SK-N-SH treated with all-trans-retinoic acid at 6 μM for 48 hours (cell line): ENCODE measurements around the gene GSE1.

Source experiments
- ATAC-seq: fragments of 200-7000 bp; cut with Tn5 transposase; 3 replicates; pipeline ENCODE4 v1.9.1; 2020; ENCODE audit warnings: mild to moderate bottlenecking, moderate library complexity
- ARNTL ChIP-seq: fragments of 450-650 bp; formaldehyde crosslinking; IDR thresholded peaks from 2 replicates; pipeline ENCODE4 v1.5.0; 2020; ENCODE audit warnings: low read depth, mild to moderate bottlenecking, moderate library complexity, borderline replicate concordance
- CSDC2 ChIP-seq: fragments of 250-450 bp; sonication (Bioruptor Pico); IDR thresholded peaks from 2 replicates; pipeline ENCODE4 v1.5.0; 2020; ENCODE audit warnings: mild to moderate bottlenecking, moderate library complexity
- ESRRG ChIP-seq: fragments of 250-450 bp; sonication (Bioruptor Pico); IDR thresholded peaks from 2 replicates; pipeline ENCODE4 v1.6.1; 2021; ENCODE audit warnings: mild to moderate bottlenecking
- GLIS3 ChIP-seq: fragments of 250-450 bp; sonication (Bioruptor Pico); IDR thresholded peaks from 2 replicates; pipeline ENCODE4 v1.5.0; 2020; ENCODE audit warnings: mild to moderate bottlenecking, moderate library complexity
- OSR1 ChIP-seq: fragments of 250-450 bp; sonication (Bioruptor Pico); IDR thresholded peaks from 2 replicates; pipeline ENCODE4 v1.8.0; 2022; ENCODE audit warnings: moderate library complexity, mild to moderate bottlenecking, inconsistent platforms
- PPARA ChIP-seq: fragments of 250-450 bp; sonication (Bioruptor Pico); IDR thresholded peaks from 2 replicates; pipeline ENCODE4 v1.5.0; 2020; ENCODE audit warnings: mild to moderate bottlenecking, borderline replicate concordance
- RARB ChIP-seq: fragments of 250-450 bp; sonication (Bioruptor Pico); IDR thresholded peaks from 2 replicates; pipeline ENCODE4 v1.8.0; 2021; ENCODE audit warnings: mild to moderate bottlenecking, moderate library complexity
- SNAI2 ChIP-seq: fragments of 250-450 bp; sonication (Bioruptor Pico); IDR thresholded peaks from 2 replicates; pipeline ENCODE4 v1.5.0; 2020; ENCODE audit warnings: mild to moderate bottlenecking, moderate library complexity
- TCF4 ChIP-seq: fragments of 250-450 bp; sonication (Bioruptor Pico); IDR thresholded peaks from 2 replicates; pipeline ENCODE4 v1.8.0; 2021; ENCODE audit warnings: mild to moderate bottlenecking, moderate library complexity, borderline replicate concordance
- TOX ChIP-seq: fragments of 250-450 bp; sonication (Bioruptor Pico); IDR thresholded peaks from 2 replicates; pipeline ENCODE4 v1.8.0; 2021; ENCODE audit warnings: mild to moderate bottlenecking, moderate library complexity, borderline replicate concordance
- ZC3H10 ChIP-seq: fragments of 250-450 bp; sonication (Bioruptor Pico); IDR thresholded peaks from 2 replicates; pipeline ENCODE4 v1.5.1; 2021; ENCODE audit warnings: mild to moderate bottlenecking, moderate library complexity
- ZFP3 ChIP-seq: fragments of 250-450 bp; sonication (Bioruptor Pico); IDR thresholded peaks from 2 replicates; pipeline ENCODE4 v1.5.0; 2020; ENCODE audit warnings: mild to moderate bottlenecking, moderate library complexity
- ZFP30 ChIP-seq: fragments of 450-650 bp; formaldehyde crosslinking; IDR thresholded peaks from 2 replicates; pipeline ENCODE4 v1.5.0; 2022; ENCODE audit warnings: mild to moderate bottlenecking, moderate library complexity
- ZNF565 ChIP-seq: fragments of 450-650 bp; formaldehyde crosslinking; conservative IDR thresholded peaks from 2 replicates; pipeline ENCODE4 v1.5.0; 2020; ENCODE audit warnings: low read depth, mild to moderate bottlenecking, moderate library complexity
- ZNF70 ChIP-seq: fragments of 450-650 bp; formaldehyde crosslinking; IDR thresholded peaks from 2 replicates; pipeline ENCODE4 v1.5.0; 2020; ENCODE audit warnings: mild to moderate bottlenecking, moderate library complexity
- TF ChIP-seq, protein P1 (sequence below): fragments of 250-450 bp; sonication (Bioruptor Pico); IDR thresholded peaks from 2 replicates; pipeline ENCODE4 v1.8.0; 2020; ENCODE audit warnings: mild to moderate bottlenecking, moderate library complexity, borderline replicate concordance
- TF ChIP-seq, protein P2 (sequence below): fragments of 250-450 bp; sonication (Bioruptor Pico); IDR thresholded peaks from 2 replicates; pipeline ENCODE4 v1.5.1; 2021; ENCODE audit warnings: mild to moderate bottlenecking, moderate library complexity
- TF ChIP-seq, protein P3 (sequence below): fragments of 250-450 bp; sonication (Bioruptor Pico); IDR thresholded peaks from 2 replicates; pipeline ENCODE4 v1.5.0; 2020; ENCODE audit warnings: mild to moderate bottlenecking, moderate library complexity
- TF ChIP-seq, protein P4 (sequence below): fragments of 250-450 bp; sonication (Bioruptor Pico); IDR thresholded peaks from 2 replicates; pipeline ENCODE4 v1.5.1; 2020; ENCODE audit warnings: low read depth, mild to moderate bottlenecking, moderate library complexity

GSE1 gene

GRCh38 chr16:85565801-85566526, 47.2 kb upstream of the GSE1 start:
- TF ChIP-seq ZFP3 (no peak), ZNF565 (no peak), ZFP30 (CRISPR knock-in tag) (no peak), ZNF70 (CRISPR knock-in tag) (no peak)
- ATAC-seq = no peak

DNA sequence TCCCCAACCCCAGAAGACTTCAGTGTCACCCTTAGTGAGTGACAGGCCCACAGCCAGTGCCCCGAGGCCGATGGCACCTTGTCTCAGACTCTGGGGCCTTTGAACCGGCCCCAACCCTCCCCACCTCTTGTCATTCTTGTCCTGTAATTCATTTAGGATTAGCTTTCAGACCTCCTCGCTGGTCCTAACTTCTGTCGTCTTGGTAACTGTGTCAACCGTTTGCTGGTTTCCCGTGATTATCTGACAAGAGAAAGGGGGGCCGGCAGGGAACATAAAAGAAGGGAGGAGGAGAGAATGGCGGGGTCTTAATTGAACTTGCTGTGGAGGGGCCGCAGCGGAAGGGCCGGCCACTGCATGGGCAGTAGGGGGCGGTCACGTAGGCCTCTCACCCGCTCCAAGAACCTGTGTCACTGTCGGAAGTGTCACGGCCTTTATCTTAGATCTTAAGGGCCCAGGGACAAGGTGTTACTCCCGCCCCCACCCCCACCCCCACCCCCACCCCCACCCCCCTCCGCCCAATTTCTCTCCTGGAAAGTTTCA, 46.5 kb upstream of the GSE1 start:
- ATAC-seq = no peak
- TF ChIP-seq TCF4 (no peak), ZC3H10 (CRISPR knock-in tag) (no peak), PPARA (CRISPR knock-in tag) (no peak), GLIS3 (CRISPR knock-in tag) (no peak), ZNF70 (CRISPR knock-in tag) (no peak), RARB (CRISPR knock-in tag) (no peak), OSR1 (CRISPR knock-in tag) (no peak), ZFP30 (CRISPR knock-in tag) (no peak), CSDC2 (CRISPR knock-in tag) (no peak), ARNTL (CRISPR knock-in tag) (no peak), ZNF565 (no peak), ZFP3 (no peak), SNAI2 (no peak), TOX (CRISPR knock-in tag) (no peak)
- TF ChIP-seq, protein P1, sequence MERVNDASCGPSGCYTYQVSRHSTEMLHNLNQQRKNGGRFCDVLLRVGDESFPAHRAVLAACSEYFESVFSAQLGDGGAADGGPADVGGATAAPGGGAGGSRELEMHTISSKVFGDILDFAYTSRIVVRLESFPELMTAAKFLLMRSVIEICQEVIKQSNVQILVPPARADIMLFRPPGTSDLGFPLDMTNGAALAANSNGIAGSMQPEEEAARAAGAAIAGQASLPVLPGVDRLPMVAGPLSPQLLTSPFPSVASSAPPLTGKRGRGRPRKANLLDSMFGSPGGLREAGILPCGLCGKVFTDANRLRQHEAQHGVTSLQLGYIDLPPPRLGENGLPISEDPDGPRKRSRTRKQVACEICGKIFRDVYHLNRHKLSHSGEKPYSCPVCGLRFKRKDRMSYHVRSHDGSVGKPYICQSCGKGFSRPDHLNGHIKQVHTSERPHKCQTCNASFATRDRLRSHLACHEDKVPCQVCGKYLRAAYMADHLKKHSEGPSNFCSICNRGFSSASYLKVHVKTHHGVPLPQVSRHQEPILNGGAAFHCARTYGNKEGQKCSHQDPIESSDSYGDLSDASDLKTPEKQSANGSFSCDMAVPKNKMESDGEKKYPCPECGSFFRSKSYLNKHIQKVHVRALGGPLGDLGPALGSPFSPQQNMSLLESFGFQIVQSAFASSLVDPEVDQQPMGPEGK = no peak
- TF ChIP-seq, protein P2, sequence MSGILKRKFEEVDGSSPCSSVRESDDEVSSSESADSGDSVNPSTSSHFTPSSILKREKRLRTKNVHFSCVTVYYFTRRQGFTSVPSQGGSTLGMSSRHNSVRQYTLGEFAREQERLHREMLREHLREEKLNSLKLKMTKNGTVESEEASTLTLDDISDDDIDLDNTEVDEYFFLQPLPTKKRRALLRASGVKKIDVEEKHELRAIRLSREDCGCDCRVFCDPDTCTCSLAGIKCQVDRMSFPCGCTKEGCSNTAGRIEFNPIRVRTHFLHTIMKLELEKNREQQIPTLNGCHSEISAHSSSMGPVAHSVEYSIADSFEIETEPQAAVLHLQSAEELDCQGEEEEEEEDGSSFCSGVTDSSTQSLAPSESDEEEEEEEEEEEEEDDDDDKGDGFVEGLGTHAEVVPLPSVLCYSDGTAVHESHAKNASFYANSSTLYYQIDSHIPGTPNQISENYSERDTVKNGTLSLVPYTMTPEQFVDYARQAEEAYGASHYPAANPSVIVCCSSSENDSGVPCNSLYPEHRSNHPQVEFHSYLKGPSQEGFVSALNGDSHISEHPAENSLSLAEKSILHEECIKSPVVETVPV (CRISPR knock-in tag) = no peak
- TF ChIP-seq, protein P3, sequence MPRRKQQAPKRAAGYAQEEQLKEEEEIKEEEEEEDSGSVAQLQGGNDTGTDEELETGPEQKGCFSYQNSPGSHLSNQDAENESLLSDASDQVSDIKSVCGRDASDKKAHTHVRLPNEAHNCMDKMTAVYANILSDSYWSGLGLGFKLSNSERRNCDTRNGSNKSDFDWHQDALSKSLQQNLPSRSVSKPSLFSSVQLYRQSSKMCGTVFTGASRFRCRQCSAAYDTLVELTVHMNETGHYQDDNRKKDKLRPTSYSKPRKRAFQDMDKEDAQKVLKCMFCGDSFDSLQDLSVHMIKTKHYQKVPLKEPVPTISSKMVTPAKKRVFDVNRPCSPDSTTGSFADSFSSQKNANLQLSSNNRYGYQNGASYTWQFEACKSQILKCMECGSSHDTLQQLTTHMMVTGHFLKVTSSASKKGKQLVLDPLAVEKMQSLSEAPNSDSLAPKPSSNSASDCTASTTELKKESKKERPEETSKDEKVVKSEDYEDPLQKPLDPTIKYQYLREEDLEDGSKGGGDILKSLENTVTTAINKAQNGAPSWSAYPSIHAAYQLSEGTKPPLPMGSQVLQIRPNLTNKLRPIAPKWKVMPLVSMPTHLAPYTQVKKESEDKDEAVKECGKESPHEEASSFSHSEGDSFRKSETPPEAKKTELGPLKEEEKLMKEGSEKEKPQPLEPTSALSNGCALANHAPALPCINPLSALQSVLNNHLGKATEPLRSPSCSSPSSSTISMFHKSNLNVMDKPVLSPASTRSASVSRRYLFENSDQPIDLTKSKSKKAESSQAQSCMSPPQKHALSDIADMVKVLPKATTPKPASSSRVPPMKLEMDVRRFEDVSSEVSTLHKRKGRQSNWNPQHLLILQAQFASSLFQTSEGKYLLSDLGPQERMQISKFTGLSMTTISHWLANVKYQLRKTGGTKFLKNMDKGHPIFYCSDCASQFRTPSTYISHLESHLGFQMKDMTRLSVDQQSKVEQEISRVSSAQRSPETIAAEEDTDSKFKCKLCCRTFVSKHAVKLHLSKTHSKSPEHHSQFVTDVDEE (CRISPR knock-in tag) = no peak

- no peak for TF ChIP-seq ZFP3
- no peak for TF ChIP-seq SNAI2
- no peak for TF ChIP-seq ESRRG (CRISPR knock-in tag)
- TF ChIP-seq, protein P4, sequence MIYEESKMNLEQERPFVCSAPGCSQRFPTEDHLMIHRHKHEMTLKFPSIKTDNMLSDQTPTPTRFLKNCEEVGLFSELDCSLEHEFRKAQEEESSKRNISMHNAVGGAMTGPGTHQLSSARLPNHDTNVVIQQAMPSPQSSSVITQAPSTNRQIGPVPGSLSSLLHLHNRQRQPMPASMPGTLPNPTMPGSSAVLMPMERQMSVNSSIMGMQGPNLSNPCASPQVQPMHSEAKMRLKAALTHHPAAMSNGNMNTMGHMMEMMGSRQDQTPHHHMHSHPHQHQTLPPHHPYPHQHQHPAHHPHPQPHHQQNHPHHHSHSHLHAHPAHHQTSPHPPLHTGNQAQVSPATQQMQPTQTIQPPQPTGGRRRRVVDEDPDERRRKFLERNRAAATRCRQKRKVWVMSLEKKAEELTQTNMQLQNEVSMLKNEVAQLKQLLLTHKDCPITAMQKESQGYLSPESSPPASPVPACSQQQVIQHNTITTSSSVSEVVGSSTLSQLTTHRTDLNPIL = no peak
- no peak for TF ChIP-seq RARB (CRISPR knock-in tag)
- TF ChIP-seq TOX (CRISPR knock-in tag) = no peak
- TF ChIP-seq, protein P1 = no peak
- no peak for ATAC-seq
Observed at GRCh38 chr16:85567101-85567866, 45.8 kb upstream of the GSE1 start.
